ENCODE data around the gene VPS52.

Gene VPS52

GRCh38 chr6:33299237-33299944 lies 27.7 kb upstream of the VPS52 start:
- H3K4me3 ChIP-seq (ENCODE audit: low read depth, low read length), result peak overlapping the region; percentile 91
- peak; percentile 80 for TF ChIP-seq CTCF (IDR thresholded peaks at IDR 0.05; ENCODE audit: control insufficient read depth, extremely low read depth, insufficient read depth)
- no peak for DNase-seq (ENCODE audit: low read depth)

- no peak for TF ChIP-seq CTCF (IDR thresholded peaks at IDR 0.05; ENCODE audit: control insufficient read depth, extremely low read depth, insufficient read depth)
- H3K4me3 ChIP-seq (ENCODE audit: low read depth, low read length), result peak within 1 kb of the TSS; percentile 91
- no peak for DNase-seq (ENCODE audit: low read depth)
Measured at GRCh38 chr6:33298773-33299236, 27.1 kb upstream of the VPS52 start, which contains the start of gene RGL2. Gene RGL2, minus strand, starts transcription at chr6:33298942. Its CDS starts 332 bp downstream, at chr6:33298610.

GRCh38 chr6:33297956-33298772 lies 26.5 kb upstream of the VPS52 start:
- peak; percentile 73 for DNase-seq (ENCODE audit: low read depth)
- H3K4me3 ChIP-seq (ENCODE audit: low read depth, low read length), result peak overlapping the region; percentile 91
- TF ChIP-seq CTCF (IDR thresholded peaks at IDR 0.05; ENCODE audit: control insufficient read depth, extremely low read depth, insufficient read depth), result no peak

- H3K4me3 ChIP-seq (ENCODE audit: low read depth, low read length), result peak overlapping the region; percentile 91
- DNase-seq (ENCODE audit: low read depth), result no peak
- TF ChIP-seq CTCF (IDR thresholded peaks at IDR 0.05; ENCODE audit: control insufficient read depth, extremely low read depth, insufficient read depth), result no peak
Measured at GRCh38 chr6:33297406-33297955, 25.8 kb upstream of the VPS52 start.

- no peak for TF ChIP-seq CTCF (IDR thresholded peaks at IDR 0.05; ENCODE audit: control insufficient read depth, extremely low read depth, insufficient read depth)
- peak overlapping the region; percentile 91 for H3K4me3 ChIP-seq (ENCODE audit: low read depth, low read length)
- DNase-seq (ENCODE audit: low read depth), result no peak
Measured at GRCh38 chr6:33296797-33297405, 25.2 kb upstream of the VPS52 start.

- DNase-seq (ENCODE audit: low read depth), result no peak
- no peak for TF ChIP-seq CTCF (IDR thresholded peaks at IDR 0.05; ENCODE audit: control insufficient read depth, extremely low read depth, insufficient read depth)
Measured at GRCh38 chr6:33295621-33296369, 24.1 kb upstream of the VPS52 start.

More at GRCh38 chr6:33295621-33296369, 24.1 kb upstream of the VPS52 start:
- no peak overlapping the region for H3K4me3 ChIP-seq (ENCODE audit: low read depth, low read length)
